ENCODE data around the gene SCFD2.

The SCFD2 gene

GRCh38 chr4:52883707-52884669 lies 481.9 kb downstream of the SCFD2 start:
- in situ Hi-C loops (cut with MboI; ENCODE audit: low sequenced_read_pairs, unreplicated experiment) = no loop called here
- no peak for DNase-seq (ENCODE audit: low spot score)
- no peak for TF ChIP-seq CTCF (IDR thresholded peaks at IDR 0.05; ENCODE audit: borderline replicate concordance, control extremely low read depth, extremely low read depth, insufficient read depth, missing control alignments)

GRCh38 chr4:52883183-52883621 lies 482.7 kb downstream of the SCFD2 start:
- in situ Hi-C loops (cut with MboI; ENCODE audit: low sequenced_read_pairs, unreplicated experiment) = no loop called here
- DNase-seq (ENCODE audit: low spot score) = no peak
- no peak for TF ChIP-seq CTCF (IDR thresholded peaks at IDR 0.05; ENCODE audit: borderline replicate concordance, control extremely low read depth, extremely low read depth, insufficient read depth, missing control alignments)

- no peak for DNase-seq (ENCODE audit: low spot score)
- in situ Hi-C loops (cut with MboI; ENCODE audit: low sequenced_read_pairs, unreplicated experiment) = no loop called here
- TF ChIP-seq CTCF (IDR thresholded peaks at IDR 0.05; ENCODE audit: borderline replicate concordance, control extremely low read depth, extremely low read depth, insufficient read depth, missing control alignments) = no peak
Observed at GRCh38 chr4:52880994-52881393, 484.9 kb downstream of the SCFD2 start.

- no peak for DNase-seq (ENCODE audit: low spot score)
- in situ Hi-C loops (cut with MboI; ENCODE audit: low sequenced_read_pairs, unreplicated experiment) = no loop called here
Observed at GRCh38 chr4:52879471-52879870, 486.4 kb downstream of the SCFD2 start.

GRCh38 chr4:52877694-52878093 lies 488.2 kb downstream of the SCFD2 start:
- no peak for DNase-seq (ENCODE audit: low spot score)

More at GRCh38 chr4:52879471-52879870, 486.4 kb downstream of the SCFD2 start:
- TF ChIP-seq CTCF (IDR thresholded peaks at IDR 0.05; ENCODE audit: borderline replicate concordance, control extremely low read depth, extremely low read depth, insufficient read depth, missing control alignments) = no peak

GRCh38 chr4:52877036-52877435 lies 488.8 kb downstream of the SCFD2 start:
- in situ Hi-C loops (cut with MboI; ENCODE audit: low sequenced_read_pairs, unreplicated experiment) = no loop called here
- no peak for DNase-seq (ENCODE audit: low spot score)
- no peak for TF ChIP-seq CTCF (IDR thresholded peaks at IDR 0.05; ENCODE audit: borderline replicate concordance, control extremely low read depth, extremely low read depth, insufficient read depth, missing control alignments)

More at GRCh38 chr4:52877694-52878093, 488.2 kb downstream of the SCFD2 start:
- TF ChIP-seq CTCF (IDR thresholded peaks at IDR 0.05; ENCODE audit: borderline replicate concordance, control extremely low read depth, extremely low read depth, insufficient read depth, missing control alignments) = no peak
- in situ Hi-C loops (cut with MboI; ENCODE audit: low sequenced_read_pairs, unreplicated experiment) = no loop called here
